ENCODE data around the gene IMMP1L.

IMMP1L gene

GRCh38 chr11:31387379-31387778 is 122.0 kb downstream of the IMMP1L start:
- DNase-seq (ENCODE audit: low read depth): no peak

- no peak for DNase-seq (ENCODE audit: low read depth)
These were observed 126.3 kb downstream of the IMMP1L start for GRCh38 chr11:31383116-31383515.

All from activated T-helper 9 cell treated with anti-CD3 and anti-CD28 coated beads, Interleukin-2, amount 50 U/mL, for 16 hours (primary cell).